B cell (primary cell): Measurements from ENCODE around the gene DSCAML1. TPM values are rescaled to one million over a fixed set of nuclear protein-coding genes. Genes with fewer than 3 reads are reported as not detected.

ENCODE experiments used
- ATAC-seq: fragments of 200-7000 bp; cut with Tn5 transposase; one replicate; pipeline ENCODE4 v1.10.0; 2021; ENCODE audit warnings: low read depth, mild to moderate bottlenecking, moderate number of reproducible peaks, moderate library complexity
- CTCF ChIA-PET: fragments of 350-600 bp; sonication (Branson Sonifier 250); formaldehyde crosslinking; loops from one replicate; lab custom pipeline; 2021; ENCODE audit warnings: antibody characterized with exemption, inconsistent platforms; lab: Charles Lee
- POLR2A ChIA-PET: fragments of 350-600 bp; sonication (Branson Sonifier 250); formaldehyde crosslinking; loops from one replicate; lab custom pipeline; 2021; ENCODE audit warnings: antibody characterized with exemption; lab: Charles Lee
- DNase-seq: peaks from one replicate; pipeline ENCODE4 v3.0.0; 2013
- H2AFZ ChIP-seq: 2 replicates; pipeline ENCODE4 v1.6.1; 2012; ENCODE audit warnings: mild to moderate bottlenecking, low read depth, low read length; ENCODE audit not compliant: insufficient read depth, poor library complexity, severe bottlenecking
- H3K27ac ChIP-seq, 2 donors: 1 replicate in 1 of 2; 2 replicates in 1 of 2; pipeline ENCODE4 v1.5.1; 2012 to 2013; ENCODE audit warnings: low read length in 2 of 2, mild to moderate bottlenecking in 2 of 2, moderate library complexity in 1 of 2
- H3K27me3 ChIP-seq, 4 experiments: fragments of 200-600 bp in 1 of 4; sonication (generic) in 1 of 4; replicated peaks in 1 of 4; 1 replicate in 2 of 4; 2 replicates in 2 of 4; pipeline versions ENCODE4 v1.6.1 to v1.7.0; 2013 to 2016; ENCODE audit warnings: low read length in 3 of 4, mild to moderate bottlenecking in 2 of 4, mixed read lengths in 1 of 4, moderate library complexity in 1 of 4; ENCODE audit not compliant: insufficient read depth in 4 of 4, control insufficient read depth in 3 of 4; ENCODE audit errors: control extremely low read depth in 1 of 4
- H3K36me3 ChIP-seq, 2 experiments: replicated peaks in 1 of 2; 1 replicate in 1 of 2; 2 replicates in 1 of 2; pipeline versions ENCODE4 v1.6.1 to v1.7.1; 2013; ENCODE audit warnings: low read length in 1 of 2; ENCODE audit not compliant: insufficient read depth in 2 of 2, control insufficient read depth in 1 of 2; ENCODE audit errors: control extremely low read depth in 1 of 2, extremely low read depth in 1 of 2
- H3K4me1 ChIP-seq, 2 donors: fragments of 200-600 bp in 1 of 2; sonication (generic) in 1 of 2; 1 replicate in 1 of 2; 2 replicates in 1 of 2; pipeline versions ENCODE4 v1.5.1 to v1.6.1; 2013 to 2017; ENCODE audit warnings: low read length in 2 of 2; ENCODE audit not compliant: control insufficient read depth in 2 of 2, insufficient read depth in 2 of 2
- H3K4me2 ChIP-seq: replicated peaks from 2 replicates; pipeline ENCODE3; 2012; ENCODE audit warnings: mild to moderate bottlenecking, low read depth, low read length; ENCODE audit not compliant: poor library complexity, severe bottlenecking
- H3K4me3 ChIP-seq, 5 experiments: fragments of 200-600 bp in 1 of 5; sonication (generic) in 1 of 5; 1 replicate in 3 of 5; 2 replicates in 2 of 5; pipeline versions ENCODE4 v1.5.1 to v1.7.0; 2011 to 2016; ENCODE audit warnings: low read length in 4 of 5, mild to moderate bottlenecking in 4 of 5, low read depth in 2 of 5, control low read depth in 1 of 5, moderate library complexity in 1 of 5; ENCODE audit not compliant: insufficient read depth in 1 of 5; ENCODE audit errors: control extremely low read depth in 1 of 5, extremely low read depth in 1 of 5
- H3K79me2 ChIP-seq: fragments of 200-600 bp; sonication (generic); one replicate; pipeline ENCODE4 v1.6.0; 2016; ENCODE audit warnings: low read length; ENCODE audit not compliant: control insufficient read depth, insufficient read depth
- H3K9ac ChIP-seq: fragments of 200-600 bp; sonication (generic); 2 replicates; pipeline ENCODE4 v1.6.1; 2017; ENCODE audit warnings: mild to moderate bottlenecking, low read length, moderate library complexity
- H3K9me3 ChIP-seq, 3 donors: one replicate each; pipeline versions ENCODE4 v1.6.1 to v1.7.1; 2013; ENCODE audit warnings: low read length in 2 of 3; ENCODE audit not compliant: control insufficient read depth in 2 of 3, insufficient read depth in 1 of 3; ENCODE audit errors: control extremely low read depth in 1 of 3
- H4K20me1 ChIP-seq: 2 replicates; pipeline ENCODE4 v1.6.0; 2012; ENCODE audit warnings: mild to moderate bottlenecking, low read length; ENCODE audit not compliant: insufficient read depth, control insufficient read depth, poor library complexity, severe bottlenecking
- H3K27ac Mint-ChIP-seq: one replicate; pipeline ENCODE4 v1.8.0; 2021; ENCODE audit warnings: mixed read lengths
- H3K27me3 Mint-ChIP-seq: one replicate; pipeline ENCODE4 v1.8.0; 2021; ENCODE audit warnings: mixed read lengths
- H3K4me1 Mint-ChIP-seq: one replicate; pipeline ENCODE4 v1.8.0; 2021; ENCODE audit warnings: mixed read lengths
- H3K4me3 Mint-ChIP-seq: one replicate; pipeline ENCODE4 v1.8.0; 2021; ENCODE audit warnings: mixed read lengths
- H3K9me3 Mint-ChIP-seq: one replicate; pipeline ENCODE4 v1.8.0; 2022; ENCODE audit warnings: mixed read lengths; ENCODE audit not compliant: insufficient read depth
- EZH2 ChIP-seq: IDR thresholded peaks from 2 replicates; pipeline ENCODE4 v1.6.1; 2012; ENCODE audit warnings: borderline replicate concordance, low read depth, mild to moderate bottlenecking, moderate library complexity, low read length; ENCODE audit not compliant: insufficient read depth, poor library complexity, severe bottlenecking
- WGBS: methylation state at CpG from one replicate; pipeline ENCODE4 v1.1.5; 2013; ENCODE audit warnings: missing lambda C conversion rate; ENCODE audit not compliant: insufficient coverage; 5-methylcytosine and 5-hydroxymethylcytosine counted together
- intact Hi-C: fragments of 100-400 bp; cut with micrococcal nuclease; formaldehyde crosslinking; loops from one replicate; pipeline ENCODE4 v1.10.0; 2022
- polyA plus RNA-seq: library from polyadenylated mRNA; depleted of rRNA; stranded (reverse); fragments of >200 nt; gene quantifications from 2 replicates; pipeline ENCODE4 v1.2.3, GENCODE V29; 2012
- total RNA-seq, 2 donors: library from RNA; stranded (reverse); fragments of 120-200 nt in 1 of 2; gene quantifications; 1 replicate in 1 of 2; 2 replicates in 1 of 2; pipeline versions ENCODE4 v1.2.3 to v1.2.4, GENCODE V29; 2013 to 2022
- TF ChIP-seq, protein P1 (sequence below): fragments of 200-600 bp; IDR thresholded peaks from one replicate; pipeline ENCODE4 v1.8.0; 2022; ENCODE audit warnings: antibody characterized with exemption, mild to moderate bottlenecking

Gene DSCAML1
- total and polyA plus RNA-seq, 2 donors (not counting 1 experiment from before 2014, with no cell fraction given), result 1.2 to 6.2 TPM

DNA sequence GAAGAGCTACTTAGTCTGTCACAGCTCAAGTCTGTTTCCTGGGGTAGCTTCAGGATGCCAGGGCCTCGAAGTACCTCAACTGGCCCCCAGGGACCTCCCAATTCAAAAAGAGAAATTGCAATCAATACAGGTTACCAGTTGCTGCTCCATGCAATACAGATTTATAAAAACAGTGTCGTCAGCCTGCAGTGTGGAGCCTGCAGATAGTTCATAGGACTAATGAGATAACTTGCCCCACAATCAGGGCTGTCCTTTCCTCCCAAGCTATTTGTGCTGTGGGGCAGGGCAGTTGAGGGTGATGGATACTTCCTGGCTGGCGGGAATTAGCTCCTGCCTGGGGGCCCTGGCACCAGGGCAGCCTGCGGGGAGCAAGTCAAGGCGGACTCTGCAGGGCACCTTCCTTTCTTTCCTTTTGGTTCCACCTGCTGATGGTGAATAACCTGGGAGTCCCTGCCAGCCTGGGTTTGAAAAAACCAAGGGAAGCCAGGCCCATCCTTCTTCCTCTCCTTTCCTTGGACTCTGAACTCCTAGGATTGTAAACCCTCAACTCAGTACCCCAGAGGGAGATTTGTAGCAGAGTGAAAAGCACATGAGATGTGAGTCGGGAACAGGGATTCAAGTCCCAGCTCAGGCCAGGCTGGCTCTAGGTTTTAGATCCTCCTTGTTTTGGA is 252.8 kb downstream of the DSCAML1 start:
- Mint-ChIP-seq H3K9me3 (no peaks in the 10 kb centered on the region), H3K4me3 (no peak overlapping the region), H3K4me1 (no peaks in the 10 kb centered on the region), H3K27ac (no peak overlapping the region), H3K27me3 (peaks cover 9% of the 10 kb centered on the region)
- H4K20me1 ChIP-seq, result no peaks in the 10 kb centered on the region
- intact Hi-C loops, result no loop called here
- H3K9me3 ChIP-seq, result peaks cover 0 to 5% (median 0%) of the 10 kb centered on the region in 3 donors
- WGBS, result 83% methylated on average over 3 of the region's 6 CpGs
- ChIA-PET POLR2A (no interaction called here), CTCF (no interaction called here)
- H3K4me2 ChIP-seq, result no peak overlapping the region
- H3K79me2 ChIP-seq, result no peaks in the 10 kb centered on the region
- H3K4me1 ChIP-seq, result no peaks in the 10 kb centered on the region
- no peak for TF ChIP-seq EZH2
- TF ChIP-seq, protein P1, sequence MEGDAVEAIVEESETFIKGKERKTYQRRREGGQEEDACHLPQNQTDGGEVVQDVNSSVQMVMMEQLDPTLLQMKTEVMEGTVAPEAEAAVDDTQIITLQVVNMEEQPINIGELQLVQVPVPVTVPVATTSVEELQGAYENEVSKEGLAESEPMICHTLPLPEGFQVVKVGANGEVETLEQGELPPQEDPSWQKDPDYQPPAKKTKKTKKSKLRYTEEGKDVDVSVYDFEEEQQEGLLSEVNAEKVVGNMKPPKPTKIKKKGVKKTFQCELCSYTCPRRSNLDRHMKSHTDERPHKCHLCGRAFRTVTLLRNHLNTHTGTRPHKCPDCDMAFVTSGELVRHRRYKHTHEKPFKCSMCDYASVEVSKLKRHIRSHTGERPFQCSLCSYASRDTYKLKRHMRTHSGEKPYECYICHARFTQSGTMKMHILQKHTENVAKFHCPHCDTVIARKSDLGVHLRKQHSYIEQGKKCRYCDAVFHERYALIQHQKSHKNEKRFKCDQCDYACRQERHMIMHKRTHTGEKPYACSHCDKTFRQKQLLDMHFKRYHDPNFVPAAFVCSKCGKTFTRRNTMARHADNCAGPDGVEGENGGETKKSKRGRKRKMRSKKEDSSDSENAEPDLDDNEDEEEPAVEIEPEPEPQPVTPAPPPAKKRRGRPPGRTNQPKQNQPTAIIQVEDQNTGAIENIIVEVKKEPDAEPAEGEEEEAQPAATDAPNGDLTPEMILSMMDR, result no peak
- no peak overlapping the region for H3K9ac ChIP-seq
- H3K36me3 ChIP-seq, result no peaks in the 10 kb centered on the region
- DNase-seq, result no peak
- H3K27me3 ChIP-seq, result no peaks in the 10 kb centered on the region
- ATAC-seq, result no peak
- H2AFZ ChIP-seq, result no peak overlapping the region
- no peak overlapping the region for H3K4me3 ChIP-seq
- no peak overlapping the region for H3K27ac ChIP-seq

DNA sequence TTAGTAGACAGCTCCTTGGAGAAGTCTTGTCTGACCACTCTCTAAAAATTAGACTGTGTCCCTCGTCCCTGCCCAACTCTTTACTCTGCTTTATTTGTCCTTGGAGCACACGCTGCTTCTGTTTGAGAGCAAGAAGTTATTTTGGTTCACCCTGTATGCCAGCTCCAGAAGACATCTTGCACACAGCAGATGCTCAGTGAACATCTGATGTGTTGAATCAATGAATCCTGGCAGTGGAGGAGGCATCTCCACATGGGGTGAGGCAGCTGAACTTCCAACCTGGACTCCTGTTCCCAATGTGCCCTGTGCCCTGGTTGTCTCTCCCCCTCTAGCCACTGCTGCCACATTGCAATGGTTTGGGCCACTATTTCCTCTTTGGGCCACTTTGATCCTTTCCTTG is 255.8 kb downstream of the DSCAML1 start:
- POLR2A ChIA-PET, result no interaction called here
- Histone ChIP-seq H3K9me3 (peaks cover 0 to 5% (median 0%) of the 10 kb centered on the region in 3 donors), H4K20me1 (no peaks in the 10 kb centered on the region), H3K4me3 (no peak overlapping the region), H2AFZ (no peak overlapping the region), H3K9ac (no peak overlapping the region), H3K4me1 (no peaks in the 10 kb centered on the region), H3K27me3 (peaks cover 0 to 4% (median 0%) of the 10 kb centered on the region in 4 experiments), H3K36me3 (no peaks in the 10 kb centered on the region), H3K4me2 (no peak overlapping the region), H3K27ac (no peak overlapping the region), H3K79me2 (no peaks in the 10 kb centered on the region)
- Mint-ChIP-seq H3K4me1 (no peaks in the 10 kb centered on the region), H3K4me3 (no peak overlapping the region), H3K27me3 (peaks cover 18% of the 10 kb centered on the region), H3K27ac (no peak overlapping the region), H3K9me3 (no peaks in the 10 kb centered on the region)
- ATAC-seq, result no peak
- 100% methylated on average over 1 of the region's 2 CpGs for WGBS
- TF ChIP-seq, protein P1, result no peak
- TF ChIP-seq EZH2, result no peak
- DNase-seq, result no peak
- CTCF ChIA-PET, result no interaction called here
- intact Hi-C loops, result no loop called here
